HepG2 (cell line): ENCODE measurements around the gene GATAD2B. TPM values are rescaled to one million over a fixed set of nuclear protein-coding genes. Genes with fewer than 3 reads are reported as not detected.

Experiments
- ATAC-seq: fragments of 200-7000 bp; cut with Tn5 transposase; 3 replicates; pipeline ENCODE4 v1.9.1; 2020; ENCODE audit warnings: mild to moderate bottlenecking, moderate library complexity
- BruUV-seq: library from RNA; stranded (reverse); fragments of 400-500 nt; replicated peaks from 2 replicates; lab custom pipeline; 2021; lab: Mats Ljungman, UMichigan
- CTCF ChIA-PET: fragments of 300-600 bp; formaldehyde crosslinking; extraction: SDS; loops from one replicate; lab custom pipeline; 2021; ENCODE audit warnings: low total read pairs, inconsistent platforms, low intra/inter-chr PET ratio; lab: Yijun Ruan, JAX
- POLR2A ChIA-PET: fragments of 350-600 bp; sonication (Branson Sonifier 250); formaldehyde crosslinking; loops from one replicate; lab custom pipeline; 2020; ENCODE audit warnings: antibody characterized with exemption, inconsistent platforms; lab: Yijun Ruan, JAX
- DNase-seq: peaks from one replicate; pipeline ENCODE4 v3.0.0-alpha.2; 2015; ENCODE audit warnings: low spot score
- FAIRE-seq: peaks from 3 replicates; lab custom pipeline; 2011; peaks lifted over from hg19 to GRCh38; lab: Jason Lieb, UNC
- H2AFZ ChIP-seq: one replicate; pipeline ENCODE4 v1.6.1; 2011; ENCODE audit warnings: low read length, inconsistent platforms
- H3K27ac ChIP-seq: fragments of 300-600 bp; 3 replicates; pipeline ENCODE4 v1.8.0; 2011; ENCODE audit warnings: mixed run types, mild to moderate bottlenecking, mixed read lengths, low read length, inconsistent platforms; ENCODE audit not compliant: insufficient read depth; ENCODE audit errors: extremely low read length
- H3K27me3 ChIP-seq, 2 experiments: fragments of 200-600 bp in 1 of 2; 2 replicates in 1 of 2; 3 replicates in 1 of 2; pipeline versions ENCODE4 v1.6.0 to v1.8.0; 2011; ENCODE audit warnings: low read length in 2 of 2, mild to moderate bottlenecking in 2 of 2, moderate library complexity in 2 of 2, inconsistent platforms in 1 of 2; ENCODE audit not compliant: insufficient read depth in 2 of 2, control insufficient read depth in 1 of 2
- H3K36me3 ChIP-seq, 2 experiments: fragments of 200-600 bp in 1 of 2; replicated peaks in 1 of 2; 2 replicates in 1 of 2; 3 replicates in 1 of 2; pipeline versions ENCODE4 v1.5.1 to v1.8.0; 2011; ENCODE audit warnings: low read length in 2 of 2, inconsistent platforms in 1 of 2; ENCODE audit not compliant: insufficient read depth in 2 of 2, control insufficient read depth in 1 of 2
- H3K4me1 ChIP-seq: 2 replicates; pipeline ENCODE4 v1.5.1; 2012; ENCODE audit warnings: low read length, inconsistent platforms; ENCODE audit not compliant: insufficient read depth
- H3K4me2 ChIP-seq: 2 replicates; pipeline ENCODE4 v1.6.0; 2011; ENCODE audit warnings: low read depth, low read length, inconsistent platforms
- H3K4me3 ChIP-seq, 3 experiments: fragments of 200-600 bp in 1 of 3; sonication (generic), shearing (Covaris generic) in 1 of 3; replicated peaks in 1 of 3; 2 replicates each; pipeline ENCODE4 v1.5.1; 2011 to 2016; ENCODE audit warnings: low read length in 3 of 3, inconsistent platforms in 2 of 3, low read depth in 2 of 3, mild to moderate bottlenecking in 2 of 3, control low read depth in 1 of 3, mixed read lengths in 1 of 3; ENCODE audit not compliant: insufficient read depth in 1 of 3
- H3K79me2 ChIP-seq: one replicate; pipeline ENCODE4 v1.6.1; 2011; ENCODE audit warnings: low read length, inconsistent platforms; ENCODE audit not compliant: insufficient read depth
- H3K9ac ChIP-seq: 2 replicates; pipeline ENCODE4 v1.6.0; 2011; ENCODE audit warnings: mild to moderate bottlenecking, low read depth, low read length, inconsistent platforms; ENCODE audit not compliant: insufficient read depth
- H3K9me3 ChIP-seq: 2 replicates; pipeline ENCODE4 v1.5.1; 2012; ENCODE audit warnings: mild to moderate bottlenecking, low read length
- H4K20me1 ChIP-seq: 2 replicates; pipeline ENCODE4 v1.6.0; 2011; ENCODE audit warnings: inconsistent platforms, mild to moderate bottlenecking, low read length, moderate library complexity; ENCODE audit not compliant: insufficient read depth
- ATF7-NPFF ChIP-seq: sonication (generic); formaldehyde crosslinking; IDR thresholded peaks from 2 replicates; pipeline ENCODE4 v1.8.1; 2023; ENCODE audit warnings: mild to moderate bottlenecking, low read depth, missing genetic modification reagents, moderate library complexity
- FIP1L1 ChIP-seq: fragments of 200-400 bp; formaldehyde crosslinking; IDR thresholded peaks from 2 replicates; pipeline ENCODE4 v1.6.1; 2018; ENCODE audit warnings: low read depth, mild to moderate bottlenecking, low read length, moderate library complexity, borderline replicate concordance; ENCODE audit not compliant: insufficient read depth
- FOXA1 ChIP-seq, 2 experiments: fragments of 450-650 bp in 1 of 2; sonication (generic) in 1 of 2; formaldehyde crosslinking in 1 of 2; IDR thresholded peaks; 2 replicates each; pipeline versions ENCODE4 v1.4.0 to v1.6.1; 2016 to 2020; ENCODE audit warnings: missing genetic modification reagents in 1 of 2
- FOXJ3 ChIP-seq: sonication (generic); formaldehyde crosslinking; IDR thresholded peaks from 2 replicates; pipeline ENCODE4 v1.4.0; 2020; ENCODE audit warnings: missing genetic modification reagents, mild to moderate bottlenecking, borderline replicate concordance
- GFI1 ChIP-seq: sonication (generic); formaldehyde crosslinking; IDR thresholded peaks from 2 replicates; pipeline ENCODE4 v1.5.0; 2020; ENCODE audit warnings: missing genetic modification reagents, mild to moderate bottlenecking, borderline replicate concordance
- IKZF4 ChIP-seq: sonication (generic); formaldehyde crosslinking; IDR thresholded peaks from 2 replicates; pipeline ENCODE4 v1.5.1; 2020; ENCODE audit warnings: borderline replicate concordance, mild to moderate bottlenecking, low read depth, missing genetic modification reagents; ENCODE audit errors: not compliant biosample characterization
- ISX ChIP-seq: sonication (generic); formaldehyde crosslinking; conservative IDR thresholded peaks from 2 replicates; pipeline ENCODE4 v1.5.0; 2020; ENCODE audit warnings: missing genetic modification reagents
- JDP2 ChIP-seq: sonication (generic); formaldehyde crosslinking; IDR thresholded peaks from 2 replicates; pipeline ENCODE4 v1.8.1; 2022; ENCODE audit warnings: missing genetic modification reagents, borderline replicate concordance
- KDM6A ChIP-seq: IDR thresholded peaks from 2 replicates; pipeline ENCODE4 v1.6.1; 2016; ENCODE audit warnings: low read depth
- MYC ChIP-seq: sonication (generic); formaldehyde crosslinking; IDR thresholded peaks from 2 replicates; pipeline ENCODE4 v1.9.0; 2021; ENCODE audit warnings: missing genetic modification reagents, borderline replicate concordance
- PHF5A ChIP-seq: IDR thresholded peaks from one replicate; pipeline ENCODE4 v1.6.1; 2018; ENCODE audit warnings: low read depth, missing genetic modification reagents; ENCODE audit not compliant: unreplicated experiment
- REXO4 ChIP-seq: sonication (generic); formaldehyde crosslinking; IDR thresholded peaks from 2 replicates; pipeline ENCODE4 v1.8.0; 2022; ENCODE audit warnings: missing genetic modification reagents, mild to moderate bottlenecking, borderline replicate concordance
- RORA ChIP-seq: sonication (generic); formaldehyde crosslinking; IDR thresholded peaks from 2 replicates; pipeline ENCODE4 v1.5.0; 2020; ENCODE audit warnings: mild to moderate bottlenecking, missing genetic modification reagents, moderate library complexity
- SOX6 ChIP-seq, 2 experiments: fragments of 450-650 bp in 1 of 2; sonication (generic) in 1 of 2; formaldehyde crosslinking in 1 of 2; IDR thresholded peaks; 2 replicates each; pipeline versions ENCODE4 v1.4.0 to v1.6.1; 2017 to 2020; ENCODE audit warnings: antibody characterized with exemption in 1 of 2, mild to moderate bottlenecking in 1 of 2, missing genetic modification reagents in 1 of 2
- ZBTB25 ChIP-seq: IDR thresholded peaks from 2 replicates; pipeline ENCODE4 v1.6.1; 2018; ENCODE audit warnings: missing genetic modification reagents
- ZNF333 ChIP-seq: sonication (generic); formaldehyde crosslinking; IDR thresholded peaks from 2 replicates; pipeline ENCODE4 v1.4.0; 2020; ENCODE audit warnings: mild to moderate bottlenecking, missing genetic modification reagents, borderline replicate concordance
- ZNF550 ChIP-seq: sonication (generic); formaldehyde crosslinking; IDR thresholded peaks from 2 replicates; pipeline ENCODE4 v1.4.0; 2020; ENCODE audit warnings: mild to moderate bottlenecking, missing genetic modification reagents, borderline replicate concordance
- ZNF644 ChIP-seq: IDR thresholded peaks from 2 replicates; pipeline ENCODE4 v1.6.1; 2016; ENCODE audit warnings: low read depth
- ZSCAN22 ChIP-seq: sonication (generic); formaldehyde crosslinking; IDR thresholded peaks from 2 replicates; pipeline ENCODE4 v1.4.0; 2020; ENCODE audit warnings: mild to moderate bottlenecking, missing genetic modification reagents
- WGBS: methylation state at CpG from one replicate; pipeline ENCODE4 v1.1.6; 2017; ENCODE audit warnings: low lambda C conversion rate; 5-methylcytosine and 5-hydroxymethylcytosine counted together
- in situ Hi-C: cut with HindIII; loops from 2 replicates; pipeline ENCODE4 v1.10.0; 2017; ENCODE audit warnings: low pct_unique_long_range_greater_than_20kb; ENCODE audit not compliant: extremely low pct_ligation_motif_present
- intact Hi-C: fragments of 100-400 bp; cut with micrococcal nuclease; formaldehyde crosslinking; loops from one replicate; pipeline ENCODE4 v1.10.0; 2022; ENCODE audit not compliant: unreplicated experiment
- polyA plus RNA-seq, 8 experiments: library from polyadenylated mRNA; depleted of rRNA in 3 of 8; stranded (reverse) in 7 of 8; unstranded in 1 of 8; fragments of >200 nt; fragmentation: Illumina TruSeq in 4 of 8; extraction: Trizol in 4 of 8; gene quantifications; 2 replicates each; pipeline versions ENCODE4 v1.2.1 to v1.2.3, GENCODE V29; 2011 to 2016; ENCODE audit warnings: low read depth in 4 of 8, missing spikeins in 1 of 8, mixed read lengths in 1 of 8; ENCODE audit not compliant: insufficient read depth in 1 of 8
- total RNA-seq, 5 experiments: library from RNA; depleted of rRNA; stranded (reverse); fragments of >200 nt; fragmentation: Illumina TruSeq; extraction: Trizol; gene quantifications; 2 replicates each; pipeline ENCODE4 v1.2.3, GENCODE V29; 2016; ENCODE audit warnings: low read depth in 1 of 5

Gene GATAD2B
- total and polyA plus RNA-seq, 2 of the 13 experiments (the other 11 are each of a cell fraction or from before 2014, with no cell fraction given), result 3.2 to 5.2 TPM

- no peak for TF ChIP-seq ZBTB25 (CRISPR knock-in tag)
- TF ChIP-seq ZNF333 (CRISPR knock-in tag), result 0 out of 2 replicates have a peak, but pooled peaks have one; percentile 9
- TF ChIP-seq, all 625 proteins: peak for 12
These were observed 45.2 kb upstream of the GATAD2B start (continued) for GRCh38 chr1:153968000-153968363.

- H3K27ac ChIP-seq, result peak within 1 kb of the TSS; percentile 83
- H3K79me2 ChIP-seq, result peaks cover 15% of the 10 kb centered on the region
- no peaks in the 10 kb centered on the region for H3K9me3 ChIP-seq
- no peaks in the 10 kb centered on the region; a peak in 1 of 5 replicates for H3K27me3 ChIP-seq
- intact Hi-C loops, result loop anchor here (5.0 kb wide), 1 partner anchor 170 kb away; no protein-coding TSS in a partner anchor
- peak within 1 kb of the TSS; percentile 75 for H3K9ac ChIP-seq
- no peak within 1 kb of the TSS for H2AFZ ChIP-seq
- CTCF ChIA-PET, result interaction anchor here (0.9 kb wide), 1 partner anchor 9 kb away, joined by 3 read pairs; the partner anchor contains the start of gene CRTC2
- peak within 1 kb of the TSS; percentile 98 for H3K4me2 ChIP-seq
- WGBS, result under 1% methylated on average over 29 of the region's 60 CpGs
- FAIRE-seq (peak; percentile 86), ATAC-seq (peak; percentile 86), DNase-seq (peak; percentile 97)
- POLR2A ChIA-PET, result interaction anchor here (0.9 to 10.0 kb wide), 17 partner anchors 10 to 252 kb away, joined by 3 to 209 read pairs (median 4); partner anchors contain the start of genes CRTC2, DENND4B, GATAD2B and INTS3
- H4K20me1 ChIP-seq, result no peaks in the 10 kb centered on the region
- peaks cover 30% of the 10 kb centered on the region for H3K4me1 ChIP-seq
- H3K36me3 ChIP-seq, result no peaks in the 10 kb centered on the region
- in situ Hi-C loops, result no loop called here
- TSS peak; percentile 47 for BruUV-seq
- peak within 1 kb of the TSS; percentile 62 to 82 (median 72) for H3K4me3 ChIP-seq
- TF ChIP-seq FIP1L1 (no peak), FOXJ3 (CRISPR knock-in tag) (no peak; the same call in 1 of the 2 replicates), IKZF4 (CRISPR knock-in tag) (no peak), FOXA1 (IDR thresholded peaks at IDR 0.05) (no peak), FOXA1 (CRISPR knock-in tag; IDR thresholded peaks at IDR 0.05) (peak; percentile 86), KDM6A (no peak), JDP2 (CRISPR knock-in tag) (no peak; the same call in 1 of the 2 replicates), REXO4 (no peak), PHF5A (CRISPR knock-in tag) (peak; percentile 42), ATF7-NPFF (CRISPR knock-in tag) (peak; percentile 72), ISX (CRISPR knock-in tag) (no peak), RORA (no peak), MYC (CRISPR knock-in tag) (peak; percentile 74), ZNF550 (CRISPR knock-in tag) (no peak), SOX6 (IDR thresholded peaks at IDR 0.05) (no peak), SOX6 (CRISPR knock-in tag; IDR thresholded peaks at IDR 0.05) (peak; percentile 69), GFI1 (CRISPR knock-in tag) (peak; percentile 55; the same call in 1 of the 2 replicates), ZNF644 (0 out of 2 replicates have a peak, but pooled peaks have one; percentile 12), ZSCAN22 (0 out of 2 replicates have a peak, but pooled peaks have one; percentile 50)
These were observed 44.6 kb upstream of the GATAD2B start, which contains the start of gene CREB3L4 for GRCh38 chr1:153967107-153967999. Gene CREB3L4, plus strand, starts transcription at chr1:153967902. Its CDS starts 624 bp downstream, at chr1:153968526.
